H1 (cell line): Measurements from ENCODE around the gene MACROD2. TPM values are rescaled to one million over a fixed set of nuclear protein-coding genes. Genes with fewer than 3 reads are reported as not detected.

Source experiments
- CTCF ChIA-PET: fragments of 300-600 bp; sonication (Branson Sonifier 250); formaldehyde crosslinking; loops from one replicate; lab custom pipeline; 2021; ENCODE audit not compliant: partially characterized antibody; lab: Charles Lee
- POLR2A ChIA-PET: fragments of 300-600 bp; sonication (Branson Sonifier 250); formaldehyde crosslinking; loops from one replicate; lab custom pipeline; 2021; ENCODE audit warnings: inconsistent platforms; ENCODE audit not compliant: partially characterized antibody; lab: Charles Lee
- DNase-seq, 2 experiments: peaks; one replicate each; pipeline versions ENCODE4 v3.0.0 to v3.0.0-alpha.2; 2010 to 2022; ENCODE audit warnings: low spot score in 2 of 2, low read depth in 1 of 2, mixed read lengths in 1 of 2
- FAIRE-seq: peaks from 2 replicates; lab custom pipeline; 2011; peaks lifted over from hg19 to GRCh38; lab: Jason Lieb, UNC
- H2AFZ ChIP-seq: 2 replicates; pipeline ENCODE4 v1.8.1; 2012; ENCODE audit warnings: low read length, inconsistent platforms
- H2AK5ac ChIP-seq: 2 replicates; pipeline ENCODE4 v1.6.1; 2013; ENCODE audit warnings: low read depth, low read length
- H2BK120ac ChIP-seq: replicated peaks from 2 replicates; pipeline ENCODE3; 2013; ENCODE audit warnings: low read depth, low read length, inconsistent platforms
- H2BK12ac ChIP-seq: 2 replicates; pipeline ENCODE4 v1.6.1; 2013; ENCODE audit warnings: low read depth, low read length
- H2BK15ac ChIP-seq: 2 replicates; pipeline ENCODE4 v1.6.1; 2013; ENCODE audit warnings: low read length
- H2BK20ac ChIP-seq: 2 replicates; pipeline ENCODE4 v1.6.1; 2013; ENCODE audit warnings: low read length
- H2BK5ac ChIP-seq: 2 replicates; pipeline ENCODE4 v1.6.1; 2013; ENCODE audit warnings: low read depth, low read length
- H3K14ac ChIP-seq: 2 replicates; pipeline ENCODE4 v1.6.1; 2013; ENCODE audit warnings: inconsistent platforms; ENCODE audit not compliant: insufficient read length
- H3K18ac ChIP-seq: 2 replicates; pipeline ENCODE4 v1.6.1; 2013; ENCODE audit warnings: low read length; ENCODE audit errors: extremely low read depth
- H3K23ac ChIP-seq: 2 replicates; pipeline ENCODE4 v1.6.1; 2013; ENCODE audit warnings: inconsistent platforms; ENCODE audit not compliant: insufficient read length
- H3K23me2 ChIP-seq: 2 replicates; pipeline ENCODE4 v1.6.1; 2013; ENCODE audit warnings: low read depth, low read length
- H3K27ac ChIP-seq: 2 replicates; pipeline ENCODE4 v1.6.1; 2011; ENCODE audit warnings: low read depth, low read length, inconsistent platforms
- H3K27me3 ChIP-seq, 4 experiments: replicated peaks in 1 of 4; 1 replicate in 1 of 4; 2 replicates in 3 of 4; pipeline versions ENCODE4 v1.6.1 to v1.8.1; 2011 to 2013; ENCODE audit warnings: low read length in 3 of 4, mild to moderate bottlenecking in 3 of 4, inconsistent platforms in 2 of 4, mixed read lengths in 2 of 4, moderate library complexity in 1 of 4; ENCODE audit not compliant: control insufficient read depth in 3 of 4, insufficient read depth in 3 of 4; ENCODE audit errors: extremely low read depth in 1 of 4
- H3K36me3 ChIP-seq, 4 experiments: 2 replicates each; pipeline versions ENCODE4 v1.6.1 to v1.8.1; 2011 to 2013; ENCODE audit warnings: mild to moderate bottlenecking in 4 of 4, low read length in 3 of 4, moderate library complexity in 2 of 4, control low read depth in 1 of 4, inconsistent platforms in 1 of 4; ENCODE audit not compliant: insufficient read depth in 4 of 4, control insufficient read depth in 2 of 4
- H3K4ac ChIP-seq: replicated peaks from 2 replicates; pipeline ENCODE3; 2013; ENCODE audit warnings: low read length, low read depth, mixed read lengths, inconsistent platforms; ENCODE audit not compliant: insufficient read length
- H3K4me1 ChIP-seq, 4 experiments: replicated peaks in 1 of 4; 1 replicate in 1 of 4; 2 replicates in 3 of 4; pipeline versions ENCODE4 v1.6.1 to v1.8.1; 2011 to 2013; ENCODE audit warnings: low read length in 3 of 4, inconsistent platforms in 2 of 4, mixed read lengths in 1 of 4; ENCODE audit not compliant: insufficient read depth in 4 of 4, control insufficient read depth in 3 of 4
- H3K4me2 ChIP-seq, 2 experiments: 2 replicates each; pipeline versions ENCODE4 v1.6.1 to v1.8.1; 2011 to 2013; ENCODE audit warnings: low read depth in 2 of 2, low read length in 2 of 2, control low read depth in 1 of 2, inconsistent platforms in 1 of 2, mild to moderate bottlenecking in 1 of 2; ENCODE audit not compliant: insufficient read depth in 1 of 2
- H3K4me3 ChIP-seq, 4 experiments: fragments of 200-600, 300-600 bp in 1 of 4; sonication (generic), shearing (Covaris generic), sonication (Bioruptor Twin) in 1 of 4; 2 replicates each; pipeline versions ENCODE4 v1.5.1 to v1.8.1; 2011 to 2016; ENCODE audit warnings: low read length in 4 of 4, low read depth in 3 of 4, control low read depth in 2 of 4, inconsistent platforms in 2 of 4, mild to moderate bottlenecking in 2 of 4, mixed read lengths in 1 of 4, moderate library complexity in 1 of 4; ENCODE audit not compliant: insufficient read depth in 2 of 4; ENCODE audit errors: extremely low read depth in 1 of 4
- H3K56ac ChIP-seq: replicated peaks from 2 replicates; pipeline ENCODE3; 2013; ENCODE audit warnings: low read depth, mild to moderate bottlenecking, mixed read lengths, low read length, inconsistent platforms; ENCODE audit not compliant: insufficient read length
- H3K79me1 ChIP-seq: 2 replicates; pipeline ENCODE4 v1.6.1; 2013; ENCODE audit warnings: low read depth, low read length, control low read depth
- H3K79me2 ChIP-seq, 2 experiments: 2 replicates each; pipeline versions ENCODE4 v1.6.1 to v1.8.1; 2012 to 2013; ENCODE audit warnings: low read length in 2 of 2, mild to moderate bottlenecking in 2 of 2, inconsistent platforms in 1 of 2; ENCODE audit not compliant: insufficient read depth in 2 of 2, control insufficient read depth in 1 of 2
- H3K9ac ChIP-seq, 4 experiments: replicated peaks in 1 of 4; 1 replicate in 1 of 4; 2 replicates in 3 of 4; pipeline versions ENCODE4 v1.6.1 to v1.8.1; 2011 to 2013; ENCODE audit warnings: low read depth in 3 of 4, low read length in 3 of 4, control low read depth in 2 of 4, mild to moderate bottlenecking in 2 of 4, moderate library complexity in 2 of 4, inconsistent platforms in 1 of 4; ENCODE audit errors: extremely low read depth in 1 of 4
- H3K9me3 ChIP-seq, 2 experiments: 2 replicates each; pipeline versions ENCODE4 v1.6.1 to v1.8.1; 2012 to 2013; ENCODE audit warnings: mild to moderate bottlenecking in 2 of 2, moderate library complexity in 2 of 2, control low read depth in 1 of 2, inconsistent platforms in 1 of 2, low read depth in 1 of 2, low read length in 1 of 2, mixed read lengths in 1 of 2; ENCODE audit not compliant: insufficient read depth in 2 of 2
- H4K20me1 ChIP-seq, 2 experiments: replicated peaks in 1 of 2; 2 replicates each; pipeline versions ENCODE3 to v1.8.1; 2011 to 2013; ENCODE audit warnings: inconsistent platforms in 2 of 2, low read length in 2 of 2, mild to moderate bottlenecking in 1 of 2; ENCODE audit not compliant: insufficient read depth in 2 of 2, control insufficient read depth in 1 of 2
- H4K5ac ChIP-seq: 2 replicates; pipeline ENCODE4 v1.6.1; 2013; ENCODE audit warnings: low read length, low read depth, mixed read lengths, inconsistent platforms; ENCODE audit not compliant: insufficient read length
- H4K8ac ChIP-seq: 2 replicates; pipeline ENCODE4 v1.8.0; 2013; ENCODE audit warnings: mild to moderate bottlenecking, moderate library complexity, low read length, inconsistent platforms; ENCODE audit not compliant: insufficient read depth; ENCODE audit errors: extremely low read depth
- H4K91ac ChIP-seq: replicated peaks from 2 replicates; pipeline ENCODE3; 2013; ENCODE audit warnings: low read length, mixed read lengths, inconsistent platforms; ENCODE audit not compliant: insufficient read length
- CBX5 ChIP-seq: fragments of 300-800, 300-1000 bp; sonication (generic); IDR thresholded peaks from 2 replicates; pipeline ENCODE4 v1.7.1; 2016; ENCODE audit warnings: antibody characterized with exemption, low read length, low read depth
- CREB1 ChIP-seq: IDR thresholded peaks from 2 replicates; pipeline ENCODE4 v1.6.1; 2012; ENCODE audit warnings: inconsistent platforms
- CTBP2 ChIP-seq: IDR thresholded peaks from 2 replicates; pipeline ENCODE4 v1.7.0; 2011; ENCODE audit warnings: borderline replicate concordance, mild to moderate bottlenecking, moderate library complexity, mixed read lengths, low read length; ENCODE audit not compliant: insufficient read depth, insufficient read length
- EGR1 ChIP-seq: IDR thresholded peaks from 2 replicates; pipeline ENCODE4 v1.6.1; 2011; ENCODE audit warnings: low read depth, low read length, borderline replicate concordance
- KDM5A ChIP-seq: fragments of 200-600 bp; IDR thresholded peaks from 2 replicates; pipeline ENCODE4 v1.7.1; 2012; ENCODE audit warnings: mild to moderate bottlenecking, low read length, inconsistent platforms, mixed read lengths
- TEAD4 ChIP-seq: IDR thresholded peaks from 2 replicates; pipeline ENCODE4 v1.6.1; 2012; ENCODE audit warnings: low read depth, low read length, inconsistent platforms, mixed read lengths
- WGBS, 2 experiments: shearing (Covaris generic) in 1 of 2; methylation state at CpG; one replicate each; pipeline versions ENCODE4 v1.1.6 to v1.1.7; 2013 to 2015; ENCODE audit warnings: low lambda C conversion rate in 2 of 2, mixed read lengths in 2 of 2, inconsistent platforms in 1 of 2, low coverage in 1 of 2, missing lambda C conversion rate in 1 of 2; ENCODE audit not compliant: insufficient replicate concordance in 2 of 2, insufficient coverage in 1 of 2, insufficient read length in 1 of 2; ENCODE audit errors: extremely low coverage in 1 of 2, missing lambda C conversion rate in 1 of 2; 5-methylcytosine and 5-hydroxymethylcytosine counted together
- polyA plus RNA-seq, 7 experiments: library from polyadenylated mRNA; depleted of rRNA in 3 of 7; stranded (reverse) in 5 of 7; unstranded in 2 of 7; fragments of >200 nt in 5 of 7; fragments of 200-250 nt in 2 of 7; gene quantifications; 1 replicate in 5 of 7; 2 replicates in 1 of 7; 4 replicates in 1 of 7; pipeline versions ENCODE4 v1.2.1 to v1.2.3, GENCODE V29; 2011 to 2013; ENCODE audit warnings: missing spikeins in 2 of 7, mixed read lengths in 2 of 7
- total RNA-seq: library from RNA; stranded (reverse); fragmentation: NEBNext Ultra II Directional; extraction: Animal tissue kit (Norgen Biotek cat#: 25700); gene quantifications from 2 replicates; pipeline ENCODE4 v1.2.1, GENCODE V29; 2021

MACROD2 gene
- total and polyA plus RNA-seq, 2 of the 8 experiments (the other 6 are each of a cell fraction or from before 2014, with no cell fraction given) = 0.70 to 3.9 TPM

DNA sequence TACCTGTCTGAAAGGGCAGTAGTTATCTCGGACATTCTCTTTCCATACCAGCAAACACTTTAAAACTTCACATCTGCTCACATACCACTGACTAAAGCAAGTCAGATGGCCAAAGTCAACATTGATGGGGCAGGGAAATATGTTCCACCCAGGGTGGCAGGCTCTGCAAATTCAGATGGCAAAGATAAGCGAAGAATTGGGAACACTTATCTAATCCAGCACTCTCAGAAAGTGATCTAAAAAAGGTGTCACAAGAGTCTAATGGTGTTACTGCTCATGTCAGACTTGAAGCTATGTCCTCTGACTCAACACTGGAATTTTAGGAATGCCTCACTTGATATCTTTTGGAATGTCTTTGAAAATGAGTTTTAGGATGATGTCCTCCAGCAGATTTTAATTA lies 1491.7 kb downstream of the MACROD2 start:
- Histone ChIP-seq H4K8ac (no peak overlapping the region), H4K5ac (no peak overlapping the region), H3K4me1 (peaks cover 0 to 4% (median 2%) of the 10 kb centered on the region in 4 experiments; a peak in 3 of 7 replicates), H4K20me1 (no peaks in the 10 kb centered on the region), H3K4me2 (no peak overlapping the region), H2BK15ac (no peak overlapping the region), H3K79me1 (no peaks in the 10 kb centered on the region), H2BK20ac (no peak overlapping the region), H2AK5ac (no peak overlapping the region; the same call in 1 of the 2 replicates), H3K4ac (no peak overlapping the region), H4K91ac (no peak overlapping the region), H2AFZ (no peak overlapping the region), H2BK120ac (no peak overlapping the region), H3K9ac (no peak overlapping the region), H3K27ac (no peak overlapping the region), H3K18ac (no peak overlapping the region; the same call in 1 of the 2 replicates), H3K79me2 (no peaks in the 10 kb centered on the region), H3K23ac (no peak overlapping the region), H3K9me3 (no peaks in the 10 kb centered on the region), H3K36me3 (no peaks in the 10 kb centered on the region), H3K14ac (no peak overlapping the region), H3K23me2 (no peaks in the 10 kb centered on the region), H2BK12ac (no peak overlapping the region), H2BK5ac (no peak overlapping the region), H3K4me3 (no peak overlapping the region), H3K27me3 (no peaks in the 10 kb centered on the region), H3K56ac (no peak overlapping the region)
- no peak for DNase-seq
- POLR2A ChIA-PET = no interaction called here
- no peak for FAIRE-seq
- WGBS, 2 experiments = 93% methylated on average over 2 of the region's 2 CpGs; no CpG with 5 or more reads in 1 of the 2 experiments
- CTCF ChIA-PET = no interaction called here
- TF ChIP-seq CBX5 (no peak), TEAD4 (no peak), CREB1 (no peak), KDM5A (no peak), EGR1 (no peak), CTBP2 (no peak)
